Stimulated activated CD8-positive, alpha-beta memory T cell treated with anti-CD3 and anti-CD28 coated beads, Interleukin-7, amount 100 ng/mL, for 48 hours (primary cell): ENCODE data around the gene ID1.
"Not testable (repeated sequence)": the region's sequence is repeated elsewhere in the genome, so short reads cannot be mapped to it uniquely, and the experiment has no call there.

Experiments
- DNase-seq, 2 donors: peaks; one replicate each; pipeline ENCODE4 v3.0.0-alpha.2; 2020; ENCODE audit warnings: low read depth in 1 of 2; ENCODE audit errors: extremely low read depth in 1 of 2

ID1 gene

DNA sequence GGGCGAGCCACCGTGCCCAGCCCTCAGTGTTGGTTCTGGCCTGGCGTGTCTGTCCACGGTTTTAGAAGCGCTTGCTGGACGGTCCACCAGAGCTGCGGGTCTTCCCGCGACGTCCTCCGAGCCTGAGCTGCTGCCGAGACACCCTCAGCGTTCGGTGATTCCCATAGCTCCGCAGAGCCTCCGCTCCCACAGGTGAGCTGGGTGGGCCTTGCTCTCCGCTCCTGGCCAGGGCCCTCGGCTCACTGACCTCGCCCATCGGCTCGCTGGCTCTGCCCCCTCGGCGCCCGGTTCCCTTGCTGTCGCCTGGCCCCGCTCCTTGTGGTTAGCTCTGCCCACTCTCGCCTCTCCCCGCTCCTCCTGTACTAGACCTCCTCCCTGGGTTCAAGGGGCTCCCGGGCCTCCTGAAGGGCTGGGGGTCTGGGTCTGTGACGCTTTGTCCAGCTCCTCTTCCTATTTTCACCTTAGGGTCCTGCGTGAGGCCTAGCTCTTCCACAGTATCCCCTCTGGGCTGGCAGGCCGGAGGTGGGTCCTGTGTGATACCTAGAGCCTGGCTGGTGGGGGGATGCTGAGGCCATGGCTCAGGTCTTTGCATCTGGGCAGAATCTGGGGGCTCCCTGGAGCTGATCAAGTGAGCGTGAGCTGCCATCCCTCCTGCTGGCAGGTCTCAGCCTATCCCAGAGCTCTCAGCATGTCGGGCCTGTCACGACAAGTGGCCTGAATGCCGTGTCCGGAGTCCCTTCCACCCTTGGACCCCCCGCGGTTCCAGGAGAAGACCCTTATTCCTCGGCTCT, 27.7 kb downstream of the ID1 start:
- no peak for DNase-seq

DNA sequence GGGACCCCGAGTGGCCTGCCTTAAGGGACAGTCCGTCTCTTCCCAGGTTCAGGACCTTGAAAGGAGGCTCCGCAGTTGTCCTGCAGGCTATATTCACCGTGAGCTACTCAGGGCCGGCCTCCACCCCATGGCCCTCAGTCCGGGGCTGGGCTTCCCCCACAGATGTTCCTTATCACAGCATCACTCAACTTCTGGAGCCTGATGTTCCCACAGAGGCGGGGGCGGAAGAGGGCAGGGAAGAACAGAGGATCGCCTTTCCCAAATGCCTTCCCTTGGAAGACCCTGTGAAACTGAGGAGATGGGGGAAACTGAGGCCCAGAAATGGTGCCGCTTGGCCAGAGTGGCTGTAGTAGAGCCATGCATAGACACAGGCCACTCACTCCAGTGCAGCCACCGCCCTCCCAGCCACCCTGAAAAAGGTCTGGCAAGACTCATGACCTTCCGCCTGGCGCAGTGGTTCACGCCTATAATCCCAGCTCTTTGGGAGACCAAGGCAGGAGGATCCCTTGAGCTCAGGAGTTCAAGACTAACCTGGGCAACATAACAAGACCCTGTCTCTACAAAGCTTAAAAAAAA, 28.3 kb downstream of the ID1 start:
- DNase-seq, result no peak

- no peak for DNase-seq
Measured at GRCh38 chr20:31637660-31638059, 32.6 kb downstream of the ID1 start, which contains the start of gene COX4I2. Gene COX4I2, plus strand, starts transcription at chr20:31637912. Its CDS starts 1,106 bp downstream, at chr20:31639018.

- no peak for DNase-seq
Measured at GRCh38 chr20:31638317-31638716, 33.2 kb downstream of the ID1 start.

DNA sequence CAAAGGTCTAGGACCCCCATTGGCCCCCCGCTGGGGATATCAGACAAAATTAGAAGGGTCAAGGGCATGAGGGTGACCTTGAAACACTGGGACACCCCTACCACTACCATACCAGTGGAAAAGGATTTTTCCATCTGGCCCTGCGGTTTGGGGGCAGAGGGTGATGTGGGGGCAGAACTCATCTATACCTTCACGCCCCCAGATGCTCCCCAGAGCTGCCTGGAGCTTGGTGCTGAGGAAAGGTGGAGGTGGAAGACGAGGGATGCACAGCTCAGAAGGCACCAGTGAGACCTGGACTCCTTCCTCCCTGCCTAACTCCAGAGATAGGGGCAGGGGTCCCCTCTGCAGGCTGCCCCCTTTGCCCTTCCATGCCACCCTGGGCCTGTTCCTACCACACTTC, 33.7 kb downstream of the ID1 start:
- no peak for DNase-seq

- no peak for DNase-seq
Measured at GRCh38 chr20:31640259-31640658, 35.2 kb downstream of the ID1 start.

DNA sequence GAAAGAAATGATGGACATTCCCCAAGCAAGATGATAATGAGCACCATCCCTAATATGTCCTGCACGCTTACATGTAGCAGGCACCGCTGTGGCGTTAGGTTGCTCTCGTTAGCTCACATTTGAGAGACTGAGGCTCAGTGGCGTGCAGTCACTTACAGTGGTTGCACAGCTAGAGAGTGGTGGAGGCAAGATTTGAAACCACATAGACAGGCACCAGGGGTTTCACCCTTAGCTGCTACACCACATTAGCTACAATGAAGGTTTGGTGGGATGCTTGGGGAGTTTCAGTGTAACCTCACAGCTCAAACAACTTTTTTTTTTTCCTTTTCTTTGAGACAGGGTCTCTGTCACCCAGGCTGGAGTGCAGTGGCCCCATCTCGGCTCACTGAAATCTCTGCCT, 36.3 kb downstream of the ID1 start:
- DNase-seq, result no peak

GRCh38 chr20:31642837-31643236, 37.7 kb downstream of the ID1 start:
- DNase-seq, result no peak

- DNase-seq, result no peak
Measured at GRCh38 chr20:31643522-31643921, 38.4 kb downstream of the ID1 start.

- no peak for DNase-seq
Measured at GRCh38 chr20:31644701-31645100, 39.6 kb downstream of the ID1 start.

GRCh38 chr20:31648104-31648503, 43.0 kb downstream of the ID1 start:
- not testable (repeated sequence) for DNase-seq

GRCh38 chr20:31652917-31653396, 47.9 kb downstream of the ID1 start:
- DNase-seq, result no peak

- no peak for DNase-seq
Measured at GRCh38 chr20:31653561-31653960, 48.5 kb downstream of the ID1 start.

GRCh38 chr20:31654534-31654933, 49.4 kb downstream of the ID1 start:
- DNase-seq, result no peak
